C4-2B (cell line): ENCODE results near the gene RPTOR.

ENCODE experiments used
- CTCF ChIP-seq: fragments of 450-650 bp; conservative IDR thresholded peaks from 2 replicates; pipeline ENCODE4 v1.5.1; 2017; ENCODE audit warnings: mild to moderate bottlenecking
- ZFX ChIP-seq: fragments of 450-650 bp; IDR thresholded peaks from 2 replicates; pipeline ENCODE4 v1.6.1; 2017

- TF ChIP-seq CTCF (no peak), ZFX (no peak)
These were observed 299.1 kb downstream of the RPTOR start for GRCh38 chr17:80843741-80844156.
